Measurements from ENCODE around the gene CIT.

Gene CIT

DNA sequence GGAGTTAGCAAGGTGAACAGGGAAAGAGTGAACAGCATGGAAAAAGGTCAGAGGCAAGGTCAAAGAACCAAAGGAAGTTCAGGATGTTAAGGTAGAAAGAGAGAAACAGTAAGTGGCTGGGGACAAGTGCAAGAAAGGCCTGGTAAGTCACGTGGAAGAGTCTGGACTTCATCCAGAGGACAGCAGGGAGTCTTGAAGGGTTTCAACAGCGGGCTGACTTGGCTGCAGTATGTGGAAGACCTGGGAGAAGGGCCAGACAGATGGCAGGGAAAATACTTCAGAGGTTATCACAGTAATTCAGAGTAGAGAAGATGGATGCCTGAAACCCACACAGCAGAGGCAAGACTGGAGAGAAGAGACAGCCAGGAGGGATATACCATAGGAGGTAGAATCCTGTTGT, 34.0 kb downstream of the CIT start:
- no peak for DNase-seq

DNA sequence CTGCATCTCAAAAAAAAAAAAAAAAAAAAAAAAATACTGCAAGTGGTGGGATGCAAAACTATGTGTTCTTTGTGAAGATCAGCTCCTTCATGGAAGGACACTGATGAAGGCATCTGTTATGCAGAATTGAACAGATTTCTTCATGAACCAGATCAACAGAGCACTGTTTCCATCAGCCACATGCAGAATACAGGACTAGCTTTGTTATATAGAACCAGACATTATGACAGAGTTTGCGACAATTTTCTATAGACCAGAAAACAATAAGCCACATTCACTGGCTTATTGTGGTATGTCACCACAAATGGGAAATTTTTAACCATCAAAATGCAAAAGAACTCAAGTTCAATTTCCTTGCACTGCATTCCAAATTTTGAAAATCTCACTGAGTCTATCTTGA, 34.7 kb downstream of the CIT start:
- no peak for DNase-seq

DNA sequence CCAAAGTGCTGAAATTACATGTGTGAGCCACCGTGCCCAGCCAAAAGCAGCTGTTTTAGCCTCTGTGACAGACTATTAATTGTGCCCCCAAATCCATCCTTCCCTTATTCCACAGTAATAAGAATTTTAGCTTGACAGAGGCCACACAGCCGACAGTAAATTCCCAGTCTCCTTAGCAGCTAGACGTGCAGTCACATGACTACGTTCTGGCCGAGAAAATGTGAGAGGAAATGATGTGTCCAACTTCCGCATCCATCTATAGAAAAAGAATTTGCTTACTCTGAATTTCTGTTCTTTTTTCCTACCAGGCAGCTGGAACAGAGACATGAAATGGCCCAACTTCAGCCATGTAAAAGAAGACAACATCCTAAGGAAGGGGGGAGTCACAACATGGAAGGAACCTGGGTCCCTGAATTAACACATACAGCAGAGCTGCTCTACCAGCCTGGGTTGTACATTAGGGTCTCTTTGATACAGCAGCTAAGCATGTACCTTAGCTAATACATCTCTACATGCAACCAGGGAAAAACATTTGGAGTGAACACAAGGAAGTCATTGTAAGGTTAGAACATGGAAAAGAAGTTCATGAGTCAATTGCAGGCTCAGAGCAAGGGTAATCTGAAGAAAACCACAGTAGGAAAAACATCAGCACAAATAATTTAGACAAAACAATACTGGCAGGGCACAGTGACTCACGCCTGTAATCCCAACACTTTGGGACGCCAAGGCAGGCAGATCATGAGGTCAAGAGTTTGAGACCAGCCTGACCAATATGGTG, 35.5 kb downstream of the CIT start:
- DNase-seq = no peak

- no peak for DNase-seq
Measured at GRCh38 chr12:119840582-119840981, 36.5 kb downstream of the CIT start.

DNA sequence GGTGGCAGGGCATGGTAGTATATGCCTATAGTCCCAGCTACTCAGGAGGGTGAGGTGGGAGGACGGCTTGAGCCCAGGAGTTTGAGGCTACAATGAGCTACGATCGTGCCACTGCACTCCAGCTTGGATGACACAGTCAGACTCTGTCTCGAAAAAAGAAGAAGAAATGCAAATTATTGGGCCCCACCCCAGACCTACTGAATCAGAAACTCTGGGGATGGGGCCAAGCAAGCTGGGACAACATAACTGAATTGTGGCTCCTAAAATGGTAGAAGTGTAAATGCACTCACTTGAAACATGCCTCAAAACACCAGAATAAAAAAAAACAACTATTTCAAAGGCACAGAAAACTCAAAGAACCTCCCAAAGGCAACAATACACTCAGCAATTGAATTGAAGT, 37.0 kb downstream of the CIT start:
- no peak for DNase-seq

- no peak for DNase-seq
Measured at GRCh38 chr12:119838826-119839600, 38.1 kb downstream of the CIT start.

DNA sequence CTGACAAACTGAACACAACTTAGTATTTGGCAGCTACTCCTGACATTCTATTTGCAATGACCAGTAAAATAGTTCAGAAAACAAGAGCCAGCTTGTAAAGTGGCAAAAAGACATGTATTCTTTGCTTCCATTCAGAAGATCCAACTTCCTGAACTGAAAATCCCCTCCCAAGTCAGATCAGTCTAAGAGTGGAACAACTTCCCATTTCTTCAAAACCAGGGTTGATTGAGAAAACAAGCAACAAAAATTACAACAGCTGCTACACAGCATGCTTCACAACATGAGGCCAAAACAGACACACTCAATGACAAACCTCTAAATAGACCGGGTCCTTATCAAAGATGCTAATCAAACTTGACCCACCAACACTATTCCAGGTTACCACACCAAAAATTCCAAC, 40.3 kb downstream of the CIT start:
- no peak for DNase-seq

GRCh38 chr12:119835068-119835467, 42.1 kb downstream of the CIT start:
- DNase-seq = no peak

DNA sequence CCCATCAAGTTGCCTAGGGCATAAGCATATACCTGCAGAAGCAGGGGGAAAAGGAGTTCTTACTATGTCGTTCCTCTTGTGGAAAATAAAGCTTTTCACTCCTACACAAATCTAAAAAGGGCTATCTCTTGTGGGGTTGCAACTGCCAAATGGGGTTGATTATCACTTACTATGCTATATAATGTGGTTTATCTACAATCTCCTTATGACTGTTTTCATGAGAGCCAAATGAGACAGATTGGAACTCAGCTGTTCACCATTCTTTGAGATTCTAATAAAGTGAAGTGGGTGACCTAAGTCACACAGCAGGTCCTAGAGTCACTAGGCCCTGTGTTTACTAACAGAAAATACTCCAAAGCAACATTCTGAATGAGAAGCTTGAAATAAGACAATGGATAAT, 47.7 kb downstream of the CIT start:
- no peak for DNase-seq

- no peak for DNase-seq
Measured at GRCh38 chr12:119828300-119828699, 48.8 kb downstream of the CIT start.

DNA sequence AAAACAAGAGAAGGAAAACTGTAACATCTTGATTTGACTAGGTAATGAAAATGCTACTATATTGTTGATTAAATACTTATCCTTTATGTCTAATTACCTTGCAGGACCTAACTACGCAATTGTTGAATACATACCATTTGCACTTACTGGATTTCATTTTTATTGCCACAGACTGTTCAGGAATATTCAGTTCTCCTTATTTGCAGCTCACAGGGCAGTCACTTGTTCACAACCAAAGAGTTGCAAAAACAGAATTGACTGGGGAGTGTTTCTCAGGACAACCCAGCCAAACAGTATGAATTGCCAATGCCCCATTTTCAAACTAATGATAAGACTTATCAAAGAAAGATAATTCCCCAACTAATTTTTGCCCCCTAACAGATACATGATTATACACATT, 49.4 kb downstream of the CIT start:
- no peak for DNase-seq

DNA sequence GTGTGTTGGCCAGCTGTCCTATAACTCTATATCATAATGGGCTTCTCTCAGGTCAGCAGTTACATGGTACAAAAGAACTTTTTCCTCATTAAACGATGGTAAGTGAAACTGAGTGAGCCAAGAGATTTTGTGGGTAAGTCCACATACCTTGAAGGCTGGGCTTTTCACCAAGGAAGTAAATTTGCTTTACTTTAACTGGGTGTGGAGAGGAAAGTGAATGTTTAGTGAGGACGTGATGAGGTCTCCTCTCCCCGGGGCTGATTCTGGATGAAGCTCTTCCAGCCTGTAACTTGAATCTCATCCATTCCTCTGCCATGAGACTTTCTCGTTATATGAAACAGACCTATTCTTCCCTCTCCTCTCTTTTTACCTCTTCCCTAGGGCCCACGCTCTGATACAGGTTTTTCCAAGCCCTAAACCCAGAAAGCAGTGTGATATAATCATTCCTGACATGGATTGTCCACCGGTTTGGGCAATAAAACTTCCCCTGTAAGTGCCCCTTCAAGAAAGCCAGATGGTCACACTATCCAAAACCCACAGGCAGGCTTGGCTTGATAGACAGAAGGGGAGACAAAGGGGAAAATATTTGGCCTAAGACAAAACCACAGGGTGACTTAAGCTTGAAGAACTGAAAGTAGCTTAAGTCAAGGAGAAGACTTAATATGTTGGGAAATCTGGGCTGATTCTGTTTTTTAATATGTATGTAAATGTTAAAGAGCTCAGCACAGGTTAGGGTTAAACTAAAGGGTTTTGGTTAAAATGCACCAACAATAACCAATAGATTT, 50.3 kb downstream of the CIT start:
- DNase-seq = no peak

- no peak for DNase-seq
Measured at GRCh38 chr12:119825262-119825661, 51.9 kb downstream of the CIT start.

GRCh38 chr12:119822046-119822445, 55.1 kb downstream of the CIT start:
- no peak for DNase-seq

DNA sequence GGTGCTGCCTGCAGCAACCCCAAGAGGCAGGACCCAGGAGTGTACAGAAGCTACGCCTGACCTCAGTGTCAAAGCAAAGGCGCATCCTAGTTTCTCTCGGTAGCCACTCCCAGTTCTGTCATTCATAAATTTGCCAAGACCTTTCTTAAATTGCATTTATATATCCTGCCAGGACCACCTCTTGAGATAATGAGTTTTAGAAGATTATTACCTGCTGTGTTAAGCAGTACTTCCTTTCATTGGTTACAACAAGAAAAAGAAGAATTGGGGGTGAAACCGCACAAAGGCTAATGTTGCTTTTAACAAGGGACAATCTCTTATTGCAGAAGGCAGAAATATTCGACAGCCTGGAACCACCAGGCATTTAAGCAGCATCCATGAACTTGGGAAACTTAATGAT, 57.8 kb downstream of the CIT start:
- no peak for DNase-seq

- no peak for DNase-seq
Measured at GRCh38 chr12:119817546-119818343, 59.4 kb downstream of the CIT start.

DNA sequence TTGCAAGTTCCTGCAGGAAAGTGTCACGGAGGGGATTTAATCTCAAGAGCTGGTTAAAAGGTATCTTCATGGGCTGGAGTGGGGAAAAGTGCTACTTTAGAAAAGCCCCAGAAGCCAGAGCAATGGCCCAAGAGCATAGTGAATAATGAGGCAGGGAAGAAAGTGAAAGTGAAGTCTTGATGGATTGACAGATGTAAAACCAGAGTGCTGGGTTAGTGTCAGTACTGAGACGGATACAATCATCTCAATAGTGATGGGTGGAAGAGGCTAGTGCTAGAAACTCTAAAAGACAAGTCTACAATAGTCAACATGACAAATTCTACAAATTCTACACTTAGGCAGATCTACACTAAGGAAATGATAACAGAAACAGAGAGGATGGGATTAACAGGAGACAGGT, 68.1 kb downstream of the CIT start:
- no peak for DNase-seq

DNA sequence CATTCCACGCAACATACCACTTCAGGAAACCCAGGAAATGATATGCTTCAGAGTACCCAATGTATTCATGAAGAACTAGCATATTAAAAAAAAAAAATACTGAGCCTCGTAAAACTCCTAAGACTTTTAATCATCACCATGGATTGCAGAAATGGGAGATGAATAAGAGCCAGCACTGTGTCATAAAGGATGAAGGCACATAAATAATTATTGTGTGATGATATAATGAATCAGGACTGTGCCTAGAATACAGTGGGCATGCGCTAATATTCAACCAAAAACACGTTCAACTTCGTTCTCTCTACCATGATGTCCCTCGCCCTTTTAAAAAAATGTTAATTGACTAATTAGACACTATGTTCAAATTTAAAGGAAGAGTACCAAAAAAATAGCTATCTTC, 68.7 kb downstream of the CIT start:
- DNase-seq = no peak

GRCh38 chr12:119807380-119807779, 69.7 kb downstream of the CIT start:
- DNase-seq = no peak

DNA sequence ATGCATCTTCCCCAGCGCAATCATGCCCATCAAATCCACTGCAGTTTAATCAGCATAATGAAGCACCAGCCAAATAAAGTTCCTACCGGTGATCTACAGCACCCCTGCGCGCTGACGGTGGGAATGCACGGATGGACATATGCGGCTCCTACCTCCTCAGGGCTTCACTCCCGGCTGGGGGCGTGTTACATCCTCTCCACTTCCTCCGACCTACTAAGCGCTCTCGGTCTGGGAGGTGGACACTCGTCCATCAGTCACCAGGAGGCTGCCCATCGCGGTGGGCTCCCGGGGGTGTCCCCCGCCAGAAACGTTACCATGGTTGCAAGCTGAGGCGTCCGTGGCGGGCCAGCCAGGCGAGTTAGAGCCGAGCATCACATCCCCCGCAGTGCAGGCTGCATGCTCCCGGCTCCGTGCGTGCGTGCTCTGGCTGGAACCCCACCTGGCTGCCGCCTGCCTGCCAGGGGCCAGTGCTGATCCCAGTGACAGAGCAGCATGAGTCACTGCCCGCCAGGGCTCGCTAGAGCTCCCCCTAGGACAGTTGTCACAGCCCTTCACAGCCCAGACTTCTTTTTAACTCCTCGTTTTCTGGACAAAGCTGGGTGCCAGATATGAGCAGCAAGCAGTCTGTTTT, 73.0 kb downstream of the CIT start:
- no peak for DNase-seq

DNA sequence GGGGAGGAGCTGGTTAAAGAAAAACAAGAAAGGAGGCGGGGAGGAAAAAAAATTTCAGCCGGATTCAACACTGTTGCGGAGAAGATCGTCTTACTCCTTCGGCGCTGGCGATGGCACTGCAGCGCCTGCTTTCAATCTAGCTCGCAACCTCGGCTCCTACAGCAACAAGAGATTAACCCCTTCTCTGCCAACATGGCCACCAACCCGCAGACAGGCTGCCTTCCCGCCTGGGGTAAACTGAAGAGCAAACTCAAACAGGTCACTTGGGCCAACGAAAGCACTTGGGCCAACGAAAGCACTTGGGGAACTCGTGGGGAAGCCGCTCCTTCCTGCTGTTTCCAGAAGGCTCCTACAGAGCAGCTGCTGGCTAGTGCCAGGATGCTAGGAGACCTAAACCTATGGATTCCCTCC, 73.7 kb downstream of the CIT start:
- DNase-seq = no peak

DNA sequence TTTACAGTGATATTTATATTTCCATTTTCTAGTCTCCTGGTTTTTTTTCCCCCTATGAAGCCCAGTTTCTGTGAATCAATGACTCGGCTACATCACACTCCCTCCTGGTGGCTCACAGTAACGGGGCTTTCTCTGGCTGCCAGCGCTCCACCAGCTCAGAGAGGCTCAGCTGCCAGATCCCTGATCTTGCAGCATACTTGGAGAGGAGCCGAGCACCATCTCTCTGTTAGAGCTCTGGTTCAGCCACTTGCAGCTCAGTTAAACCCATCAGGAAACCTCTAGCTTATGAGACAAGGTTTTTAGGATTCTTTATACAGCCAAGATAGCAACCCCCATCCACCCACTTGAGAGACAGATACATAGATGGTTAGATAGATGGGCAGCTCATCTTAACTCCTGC, 74.6 kb downstream of the CIT start:
- no peak for DNase-seq
